Measurements from ENCODE around the gene HMX1.

DNA sequence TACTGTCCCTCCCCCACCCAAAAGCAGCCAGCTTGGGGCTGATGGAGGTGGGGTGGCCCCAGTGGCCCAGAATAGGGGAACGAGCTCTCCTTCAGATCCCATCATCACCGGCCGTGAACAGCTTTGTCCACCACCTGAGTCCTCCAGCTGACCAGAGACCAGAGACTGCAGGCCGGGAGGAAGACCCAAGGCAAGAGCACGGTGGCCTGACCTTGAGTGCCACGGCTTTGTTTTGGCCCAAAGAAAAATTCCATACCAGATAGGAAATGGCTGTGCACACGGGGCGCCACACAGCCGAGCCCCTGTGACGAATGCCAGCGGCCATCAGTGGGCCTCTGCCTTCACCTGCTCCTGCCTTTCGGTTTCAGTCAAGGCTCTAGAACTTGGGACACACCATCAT lies 5.2 kb downstream of the HMX1 start:
- TF ChIP-seq, protein P1, sequence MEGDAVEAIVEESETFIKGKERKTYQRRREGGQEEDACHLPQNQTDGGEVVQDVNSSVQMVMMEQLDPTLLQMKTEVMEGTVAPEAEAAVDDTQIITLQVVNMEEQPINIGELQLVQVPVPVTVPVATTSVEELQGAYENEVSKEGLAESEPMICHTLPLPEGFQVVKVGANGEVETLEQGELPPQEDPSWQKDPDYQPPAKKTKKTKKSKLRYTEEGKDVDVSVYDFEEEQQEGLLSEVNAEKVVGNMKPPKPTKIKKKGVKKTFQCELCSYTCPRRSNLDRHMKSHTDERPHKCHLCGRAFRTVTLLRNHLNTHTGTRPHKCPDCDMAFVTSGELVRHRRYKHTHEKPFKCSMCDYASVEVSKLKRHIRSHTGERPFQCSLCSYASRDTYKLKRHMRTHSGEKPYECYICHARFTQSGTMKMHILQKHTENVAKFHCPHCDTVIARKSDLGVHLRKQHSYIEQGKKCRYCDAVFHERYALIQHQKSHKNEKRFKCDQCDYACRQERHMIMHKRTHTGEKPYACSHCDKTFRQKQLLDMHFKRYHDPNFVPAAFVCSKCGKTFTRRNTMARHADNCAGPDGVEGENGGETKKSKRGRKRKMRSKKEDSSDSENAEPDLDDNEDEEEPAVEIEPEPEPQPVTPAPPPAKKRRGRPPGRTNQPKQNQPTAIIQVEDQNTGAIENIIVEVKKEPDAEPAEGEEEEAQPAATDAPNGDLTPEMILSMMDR (IDR thresholded peaks at IDR 0.05): no peak
- no peak for TF ChIP-seq EZH2 (IDR thresholded peaks at IDR 0.05; ENCODE audit: borderline replicate concordance, insufficient read depth, low read depth, low read length, poor library complexity, severe bottlenecking)

Measured in B cell (primary cell).